ENCODE measurements around the gene SUPT4H1. TPM values are rescaled to one million over a fixed set of nuclear protein-coding genes. Genes with fewer than 3 reads are reported as not detected.

Gene SUPT4H1
- total RNA-seq, 1 experiment from 2014 or later: 109 TPM

- H3K36me3 Mint-ChIP-seq (ENCODE audit: insufficient read depth in 1 of 3, low read depth in 3 of 3): no peaks in the 10 kb centered on the region; a peak in 1 of 7 replicates
- H2BK20ac ChIP-seq (ENCODE audit: low read depth, low read length, poor library complexity, severe bottlenecking): no peak overlapping the region
- H3T11ph ChIP-seq (ENCODE audit: low read length): no peak overlapping the region
- TF ChIP-seq, protein P1, sequence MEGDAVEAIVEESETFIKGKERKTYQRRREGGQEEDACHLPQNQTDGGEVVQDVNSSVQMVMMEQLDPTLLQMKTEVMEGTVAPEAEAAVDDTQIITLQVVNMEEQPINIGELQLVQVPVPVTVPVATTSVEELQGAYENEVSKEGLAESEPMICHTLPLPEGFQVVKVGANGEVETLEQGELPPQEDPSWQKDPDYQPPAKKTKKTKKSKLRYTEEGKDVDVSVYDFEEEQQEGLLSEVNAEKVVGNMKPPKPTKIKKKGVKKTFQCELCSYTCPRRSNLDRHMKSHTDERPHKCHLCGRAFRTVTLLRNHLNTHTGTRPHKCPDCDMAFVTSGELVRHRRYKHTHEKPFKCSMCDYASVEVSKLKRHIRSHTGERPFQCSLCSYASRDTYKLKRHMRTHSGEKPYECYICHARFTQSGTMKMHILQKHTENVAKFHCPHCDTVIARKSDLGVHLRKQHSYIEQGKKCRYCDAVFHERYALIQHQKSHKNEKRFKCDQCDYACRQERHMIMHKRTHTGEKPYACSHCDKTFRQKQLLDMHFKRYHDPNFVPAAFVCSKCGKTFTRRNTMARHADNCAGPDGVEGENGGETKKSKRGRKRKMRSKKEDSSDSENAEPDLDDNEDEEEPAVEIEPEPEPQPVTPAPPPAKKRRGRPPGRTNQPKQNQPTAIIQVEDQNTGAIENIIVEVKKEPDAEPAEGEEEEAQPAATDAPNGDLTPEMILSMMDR (conservative IDR thresholded peaks at IDR 0.05): no peak
- no peak overlapping the region for H3K23ac ChIP-seq (ENCODE audit: insufficient read length, low read depth, low read length)
- no peak overlapping the region for H2AFZ ChIP-seq (ENCODE audit: low read length)
- no peaks in the 10 kb centered on the region for H4K20me1 ChIP-seq (ENCODE audit: control insufficient read depth, insufficient read depth, insufficient read length)
- no peaks in the 10 kb centered on the region for H3K9me3 ChIP-seq (ENCODE audit: control insufficient read depth, low read depth, low read length)
- no peak overlapping the region for H2AK5ac ChIP-seq (ENCODE audit: insufficient read length, low read length)
- H4K91ac ChIP-seq (ENCODE audit: insufficient read length, low read depth, low read length): no peak overlapping the region
- H3K14ac ChIP-seq (ENCODE audit: insufficient read depth, low read length): no peak overlapping the region
- no peaks in the 10 kb centered on the region; the same call in 1 of the 2 replicates for H3K4me1 ChIP-seq (ENCODE audit: insufficient read depth, low read length)
- H2BK120ac ChIP-seq (ENCODE audit: low read depth, low read length, poor library complexity, severe bottlenecking): no peak overlapping the region
- H3K18ac ChIP-seq (ENCODE audit: insufficient read length, low read depth, low read length): no peak overlapping the region
- no peak overlapping the region for H3K4ac ChIP-seq (ENCODE audit: low read depth, low read length)
- H3K23me2 ChIP-seq (ENCODE audit: insufficient read length, low read depth, low read length, poor library complexity, severe bottlenecking): no peaks in the 10 kb centered on the region
- no peak overlapping the region for H3K56ac ChIP-seq (ENCODE audit: insufficient read length, low read depth, low read length)
- no peak for DNase-seq
- H2BK15ac ChIP-seq (ENCODE audit: low read depth, low read length): no peak overlapping the region
- H4K8ac ChIP-seq (replicated peaks; ENCODE audit: insufficient read length, low read depth, low read length): no peak overlapping the region
- no peaks in the 10 kb centered on the region for H3K79me2 ChIP-seq (ENCODE audit: insufficient read depth, low read length)
- no peak overlapping the region for H3K27ac ChIP-seq (ENCODE audit: insufficient read length, low read depth, low read length)
- H3K27me3 Mint-ChIP-seq (ENCODE audit: low read depth): peaks cover 5% of the 10 kb centered on the region
- no peak overlapping the region for H3K4me2 ChIP-seq (ENCODE audit: insufficient read depth, insufficient read length, low read length)
- no peak overlapping the region for H4K5ac ChIP-seq (ENCODE audit: insufficient read length, low read depth, low read length)
- H3K4me1 Mint-ChIP-seq: peaks cover 14 to 19% of the 10 kb centered on the region in 2 experiments
- WGBS (ENCODE audit: extremely low coverage, insufficient read length, low lambda C conversion rate): no CpG with 5 or more reads among the region's 7 CpGs
- no peak overlapping the region for H2BK5ac ChIP-seq (ENCODE audit: insufficient read length, low read length)
- no peak overlapping the region for H3K4me3 Mint-ChIP-seq
- H3K79me1 ChIP-seq (ENCODE audit: insufficient read depth, low read depth, low read length, poor library complexity, severe bottlenecking): no peaks in the 10 kb centered on the region
- no peaks in the 10 kb centered on the region for H3K9me3 Mint-ChIP-seq
- no peak overlapping the region for H2BK12ac ChIP-seq (ENCODE audit: insufficient read length, low read depth, low read length)
- H3K27ac Mint-ChIP-seq: no peak overlapping the region; a peak in 1 of 7 replicates
- H3K9ac ChIP-seq (ENCODE audit: extremely low read depth, insufficient read length, low read length): no peak overlapping the region
- no peaks in the 10 kb centered on the region for H3K27me3 ChIP-seq (ENCODE audit: insufficient read depth, low read length)
Observed at GRCh38 chr17:58364270-58364942, 12.4 kb upstream of the SUPT4H1 start.

Measured in H9 (cell line).